Measurements from ENCODE around the gene GCNT2.
"Not testable (repeated sequence)": the region's sequence is repeated elsewhere in the genome, so short reads cannot be mapped to it uniquely, and the experiment has no call there.

The GCNT2 gene

GRCh38 chr6:10665595-10665994 lies 144.4 kb downstream of the GCNT2 start:
- DNase-seq: not testable (repeated sequence)

- no peak for DNase-seq
Measured at GRCh38 chr6:10668126-10668917, 147.2 kb downstream of the GCNT2 start.

GRCh38 chr6:10676403-10676802 lies 155.3 kb downstream of the GCNT2 start:
- no peak for DNase-seq

- no peak for DNase-seq
Measured at GRCh38 chr6:10678456-10678855, 157.3 kb downstream of the GCNT2 start.

Data from CD4-positive, alpha-beta T cell treated with Interleukin-4 for 1 hour (primary cell).